Thyroid gland (tissue), 4 donors: ENCODE results near the gene WWP2. TPM values are rescaled to one million over a fixed set of nuclear protein-coding genes. Genes with fewer than 3 reads are reported as not detected.

Experiments
- DNase-seq, 2 donors: peaks; one replicate each; pipeline ENCODE4 v3.0.0-alpha.2; 2019
- H3K27ac ChIP-seq, 3 donors: fragments of 200-600 bp; sonication (generic); 1 replicate in 2 of 3; 2 replicates in 1 of 3; pipeline ENCODE4 v1.5.1; 2016 to 2019; ENCODE audit warnings: mild to moderate bottlenecking in 1 of 3, moderate library complexity in 1 of 3
- H3K27me3 ChIP-seq: fragments of 200-600 bp; sonication (generic); one replicate; pipeline ENCODE4 v1.5.1; 2019
- H3K36me3 ChIP-seq, 2 donors: fragments of 200-600 bp; sonication (generic); one replicate each; pipeline ENCODE4 v1.5.1; 2016 to 2019
- H3K4me1 ChIP-seq, 2 donors: fragments of 200-600 bp; sonication (generic); one replicate each; pipeline ENCODE4 v1.5.1; 2017 to 2019
- H3K4me3 ChIP-seq, 3 donors: fragments of 200-600 bp; sonication (generic); replicated peaks in 1 of 3; 1 replicate in 2 of 3; 2 replicates in 1 of 3; pipeline ENCODE4 v1.5.1; 2016; ENCODE audit warnings: mild to moderate bottlenecking in 1 of 3
- H3K9me3 ChIP-seq: fragments of 200-600 bp; sonication (generic); one replicate; pipeline ENCODE4 v1.5.1; 2017
- POLR2A ChIP-seq, 2 donors: fragments of 450-650 bp; IDR thresholded peaks; one replicate each; pipeline ENCODE4 v1.6.1; 2017; ENCODE audit warnings: antibody characterized with exemption in 2 of 2, mild to moderate bottlenecking in 2 of 2, moderate library complexity in 1 of 2
- WGBS, 2 donors: methylation state at CpG; one replicate each; pipeline ENCODE4 v1.1.5; 2017; 5-methylcytosine and 5-hydroxymethylcytosine counted together
- intact Hi-C: fragments of 100-400 bp; cut with DNase I; formaldehyde crosslinking; loops from one replicate; pipeline ENCODE4 v1.15.1; 2023
- total RNA-seq, 4 donors: library from RNA; depleted of rRNA; stranded (reverse); fragments of >200 nt; gene quantifications; one replicate each; pipeline ENCODE4 v1.2.3, GENCODE V29; 2016
- TF ChIP-seq, protein P1 (sequence below), 6 experiments: fragments of 200-600 bp in 3 of 6; fragments of 450-650 bp in 3 of 6; sonication (generic) in 3 of 6; IDR thresholded peaks; one replicate each; pipeline ENCODE4 v1.5.1; 2016 to 2019; ENCODE audit warnings: antibody characterized with exemption in 6 of 6, mild to moderate bottlenecking in 2 of 6, inconsistent platforms in 1 of 6, moderate library complexity in 1 of 6

The WWP2 gene
- 10 to 100 TPM; 35.9 to 72.1 (median 47.7) TPM for total RNA-seq

DNA sequence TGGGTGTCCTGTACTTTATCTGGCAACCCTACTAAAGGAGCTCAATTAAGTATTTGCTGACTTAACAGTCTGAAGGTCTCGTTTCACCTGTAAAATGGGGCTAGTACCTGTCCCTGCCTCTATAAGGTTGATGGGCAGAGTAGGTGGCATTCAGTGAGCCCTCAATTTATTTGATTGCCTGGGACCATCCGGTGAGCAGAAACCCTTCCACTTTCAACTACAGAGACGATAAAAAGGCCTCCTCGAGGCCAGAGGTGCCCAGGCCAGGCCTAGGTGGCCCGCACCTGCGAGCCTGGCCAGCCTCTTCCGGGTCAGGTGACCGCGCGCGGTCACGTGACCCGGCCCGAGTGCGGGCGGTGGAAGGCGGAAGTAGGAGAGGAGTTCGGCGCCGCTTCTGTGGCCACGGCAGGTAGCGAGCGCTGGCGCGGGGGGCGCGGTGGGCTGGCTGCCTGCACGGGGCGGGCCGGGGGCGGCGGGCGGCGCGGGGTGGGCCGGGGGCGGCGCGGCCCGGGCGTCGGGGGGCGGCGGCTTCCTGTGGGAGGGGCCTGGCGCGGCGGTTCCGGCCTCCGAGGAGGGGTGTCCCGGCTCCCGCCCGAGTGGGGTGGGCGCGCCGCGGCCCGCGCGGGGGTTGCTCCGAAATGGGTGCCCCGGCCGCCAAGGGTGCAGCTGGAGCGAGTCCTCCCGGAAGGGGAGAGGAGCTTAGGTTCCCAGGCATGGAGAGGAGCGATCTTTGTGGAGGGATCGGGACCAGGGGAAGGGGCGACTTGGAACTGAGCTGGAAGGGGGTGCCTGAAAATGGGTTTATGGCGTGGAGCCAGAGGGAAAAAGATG lies at the start of gene WWP2:
TSS of gene WWP2 (plus strand) at position 350 of the 831 bp plus-strand sequence. CDS start 24,679 bp downstream, outside the sequence.
- peak within 1 kb of the TSS; percentile 29 to 96 (median 80) for H3K4me3 ChIP-seq
- WGBS, 2 donors = 1 to 6% methylated on average over 10 to 24 of the region's 68 CpGs
- H3K27ac ChIP-seq = peak within 1 kb of the TSS; percentile 70 to 86 (median 81)
- intact Hi-C loops = no loop called here
- no peaks in the 10 kb centered on the region for H3K27me3 ChIP-seq
- peak; percentile 77 for TF ChIP-seq POLR2A (IDR thresholded peaks at IDR 0.05)
- TF ChIP-seq, protein P1, sequence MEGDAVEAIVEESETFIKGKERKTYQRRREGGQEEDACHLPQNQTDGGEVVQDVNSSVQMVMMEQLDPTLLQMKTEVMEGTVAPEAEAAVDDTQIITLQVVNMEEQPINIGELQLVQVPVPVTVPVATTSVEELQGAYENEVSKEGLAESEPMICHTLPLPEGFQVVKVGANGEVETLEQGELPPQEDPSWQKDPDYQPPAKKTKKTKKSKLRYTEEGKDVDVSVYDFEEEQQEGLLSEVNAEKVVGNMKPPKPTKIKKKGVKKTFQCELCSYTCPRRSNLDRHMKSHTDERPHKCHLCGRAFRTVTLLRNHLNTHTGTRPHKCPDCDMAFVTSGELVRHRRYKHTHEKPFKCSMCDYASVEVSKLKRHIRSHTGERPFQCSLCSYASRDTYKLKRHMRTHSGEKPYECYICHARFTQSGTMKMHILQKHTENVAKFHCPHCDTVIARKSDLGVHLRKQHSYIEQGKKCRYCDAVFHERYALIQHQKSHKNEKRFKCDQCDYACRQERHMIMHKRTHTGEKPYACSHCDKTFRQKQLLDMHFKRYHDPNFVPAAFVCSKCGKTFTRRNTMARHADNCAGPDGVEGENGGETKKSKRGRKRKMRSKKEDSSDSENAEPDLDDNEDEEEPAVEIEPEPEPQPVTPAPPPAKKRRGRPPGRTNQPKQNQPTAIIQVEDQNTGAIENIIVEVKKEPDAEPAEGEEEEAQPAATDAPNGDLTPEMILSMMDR (IDR thresholded peaks at IDR 0.05) = no peak
- H3K9me3 ChIP-seq = no peaks in the 10 kb centered on the region
- H3K36me3 ChIP-seq = no peaks in the 10 kb centered on the region
- peak; percentile 79 for DNase-seq
- peaks cover 7 to 15% of the 10 kb centered on the region in 2 donors for H3K4me1 ChIP-seq

DNA sequence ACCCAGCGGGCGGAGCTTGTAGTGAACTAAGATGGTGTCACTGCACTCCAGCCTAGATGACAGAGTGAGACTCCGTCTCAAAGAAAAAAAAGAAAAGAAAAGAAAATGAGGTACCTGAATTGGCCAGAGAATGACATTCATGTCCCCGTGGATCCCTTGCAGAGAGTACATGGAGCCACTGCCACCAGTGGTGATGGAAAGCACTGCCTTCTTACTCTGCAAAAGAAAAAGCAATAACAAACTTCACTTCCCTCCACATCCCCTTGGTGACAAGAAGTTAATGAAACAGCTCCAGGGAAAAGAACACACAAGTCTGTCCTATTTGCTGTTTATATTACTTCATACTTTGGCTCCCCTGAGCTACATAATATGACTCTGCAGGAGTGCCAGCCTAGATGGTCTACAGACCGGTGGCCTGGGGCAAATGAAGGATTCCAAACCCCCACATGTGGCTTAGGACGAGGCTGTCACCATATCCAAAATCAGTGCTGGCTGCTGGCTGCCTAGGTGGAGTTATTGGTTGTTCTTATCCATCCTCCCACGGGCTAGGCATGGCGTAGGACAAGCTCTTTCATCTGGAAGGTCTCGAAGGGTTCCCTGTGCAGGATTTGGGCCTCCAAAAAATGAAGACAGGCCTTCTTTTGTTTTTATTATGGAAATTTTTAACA lies 49.1 kb upstream of the WWP2 start:
- H3K27ac ChIP-seq = peak overlapping the region in 1 of 3 donors; percentile 79
- H3K27me3 ChIP-seq = no peaks in the 10 kb centered on the region
- peaks cover 47 to 59% of the 10 kb centered on the region in 2 donors for H3K36me3 ChIP-seq
- DNase-seq = no peak
- TF ChIP-seq POLR2A (IDR thresholded peaks at IDR 0.05) = no peak
- TF ChIP-seq, protein P1 (IDR thresholded peaks at IDR 0.05) = no peak
- WGBS, 2 donors = 86 to 92% methylated on average over 9 of the region's 9 CpGs
- H3K9me3 ChIP-seq = no peaks in the 10 kb centered on the region
- intact Hi-C loops = loop anchor here (5.0 kb wide), 1 partner anchor 44 kb away; no protein-coding TSS in a partner anchor
- no peak overlapping the region for H3K4me3 ChIP-seq
- peaks cover 19 to 33% of the 10 kb centered on the region in 2 donors for H3K4me1 ChIP-seq

DNA sequence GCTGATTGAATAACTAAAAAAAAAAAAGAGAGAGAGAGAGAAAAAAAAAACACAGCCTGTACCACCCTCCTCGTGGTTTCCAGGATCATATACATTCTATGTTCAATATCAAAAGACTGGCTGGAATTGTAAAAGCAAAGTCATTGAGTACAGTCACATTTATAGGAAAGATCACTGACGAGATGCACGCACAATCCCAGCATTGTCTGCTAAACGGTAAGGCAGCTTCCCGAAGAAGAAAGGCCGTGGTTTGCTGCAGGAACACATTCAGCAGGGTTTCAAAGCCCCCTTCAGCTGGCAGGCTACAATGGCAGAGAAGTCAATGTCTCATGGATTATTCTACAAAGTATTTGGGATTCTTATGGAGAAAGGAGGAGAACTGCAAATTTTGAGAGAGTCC lies 45.1 kb upstream of the WWP2 start:
- Histone ChIP-seq H3K27me3 (no peaks in the 10 kb centered on the region), H3K27ac (no peak overlapping the region), H3K36me3 (peaks cover 55 to 71% of the 10 kb centered on the region in 2 donors), H3K4me1 (no peaks in the 10 kb centered on the region), H3K4me3 (no peak overlapping the region), H3K9me3 (no peaks in the 10 kb centered on the region)
- TF ChIP-seq, protein P1 (IDR thresholded peaks at IDR 0.05) = no peak
- TF ChIP-seq POLR2A (IDR thresholded peaks at IDR 0.05) = no peak
- DNase-seq = no peak
- WGBS, 2 donors = 89% methylated on average over 6 of the region's 6 CpGs
- intact Hi-C loops = no loop called here

DNA sequence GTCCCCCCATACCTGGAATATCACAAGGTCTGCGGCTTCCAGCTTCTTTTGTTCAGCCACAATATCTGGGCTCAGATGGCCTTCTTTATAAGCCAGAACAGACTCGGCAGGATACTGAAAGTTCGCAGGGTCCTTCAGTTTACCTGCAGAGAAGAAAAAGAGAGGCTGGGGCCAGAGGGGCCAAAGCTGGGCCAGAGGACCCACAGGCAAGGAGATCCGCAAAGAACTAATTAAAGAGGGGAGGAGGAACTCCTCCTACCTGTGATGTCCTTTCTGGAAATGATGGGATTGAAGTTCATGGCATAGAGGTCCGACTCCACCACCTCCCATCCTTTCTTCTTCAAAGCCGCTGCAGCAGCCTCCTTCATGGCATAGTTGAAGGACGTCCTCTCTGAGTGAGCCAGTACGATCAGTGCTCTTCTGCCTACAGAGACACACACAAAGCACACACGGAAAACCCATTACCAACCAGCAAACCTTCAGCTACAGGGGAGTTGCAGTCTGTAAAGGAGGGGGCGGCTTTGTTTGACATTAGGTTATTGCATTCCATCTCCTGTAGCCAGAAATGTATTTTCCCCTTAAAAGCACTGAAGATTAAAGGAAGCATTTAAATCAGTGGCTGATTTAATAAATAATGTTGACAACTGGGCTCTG lies 43.9 kb upstream of the WWP2 start:
- DNase-seq = no peak
- Histone ChIP-seq H3K4me3 (no peak overlapping the region), H3K27ac (no peak overlapping the region), H3K27me3 (no peaks in the 10 kb centered on the region), H3K4me1 (peaks cover 0 to 3% of the 10 kb centered on the region in 2 donors), H3K36me3 (peaks cover 48 to 60% of the 10 kb centered on the region in 2 donors), H3K9me3 (no peaks in the 10 kb centered on the region)
- intact Hi-C loops = no loop called here
- TF ChIP-seq, protein P1 (IDR thresholded peaks at IDR 0.05) = no peak
- 90 to 95% methylated on average over 9 to 10 of the region's 10 CpGs for whole genome bisulfite sequencing, 2 donors
